HepG2 (cell line): ENCODE data around the gene H19. TPM values are rescaled to one million over a fixed set of nuclear protein-coding genes. Genes with fewer than 3 reads are reported as not detected.

Experiments used
- ATAC-seq: fragments of 200-7000 bp; cut with Tn5 transposase; 3 replicates; pipeline ENCODE4 v1.9.1; 2020; ENCODE audit warnings: mild to moderate bottlenecking, moderate library complexity
- BruUV-seq: library from RNA; stranded (reverse); fragments of 400-500 nt; replicated peaks from 2 replicates; lab custom pipeline; 2021; lab: Mats Ljungman, UMichigan
- CTCF ChIA-PET: fragments of 300-600 bp; formaldehyde crosslinking; extraction: SDS; loops from one replicate; lab custom pipeline; 2021; ENCODE audit warnings: low total read pairs, inconsistent platforms, low intra/inter-chr PET ratio; lab: Yijun Ruan, JAX
- POLR2A ChIA-PET: fragments of 350-600 bp; sonication (Branson Sonifier 250); formaldehyde crosslinking; loops from one replicate; lab custom pipeline; 2020; ENCODE audit warnings: antibody characterized with exemption, inconsistent platforms; lab: Yijun Ruan, JAX
- DNase-seq: peaks from one replicate; pipeline ENCODE4 v3.0.0-alpha.2; 2015; ENCODE audit warnings: low spot score
- FAIRE-seq: peaks from 3 replicates; lab custom pipeline; 2011; peaks lifted over from hg19 to GRCh38; lab: Jason Lieb, UNC
- H2AFZ ChIP-seq: one replicate; pipeline ENCODE4 v1.6.1; 2011; ENCODE audit warnings: low read length, inconsistent platforms
- H3K27ac ChIP-seq: fragments of 300-600 bp; 3 replicates; pipeline ENCODE4 v1.8.0; 2011; ENCODE audit warnings: mixed run types, mild to moderate bottlenecking, mixed read lengths, low read length, inconsistent platforms; ENCODE audit not compliant: insufficient read depth; ENCODE audit errors: extremely low read length
- H3K27me3 ChIP-seq, 2 experiments: fragments of 200-600 bp in 1 of 2; 2 replicates in 1 of 2; 3 replicates in 1 of 2; pipeline versions ENCODE4 v1.6.0 to v1.8.0; 2011; ENCODE audit warnings: low read length in 2 of 2, mild to moderate bottlenecking in 2 of 2, moderate library complexity in 2 of 2, inconsistent platforms in 1 of 2; ENCODE audit not compliant: insufficient read depth in 2 of 2, control insufficient read depth in 1 of 2
- H3K36me3 ChIP-seq, 2 experiments: fragments of 200-600 bp in 1 of 2; replicated peaks in 1 of 2; 2 replicates in 1 of 2; 3 replicates in 1 of 2; pipeline versions ENCODE4 v1.5.1 to v1.8.0; 2011; ENCODE audit warnings: low read length in 2 of 2, inconsistent platforms in 1 of 2; ENCODE audit not compliant: insufficient read depth in 2 of 2, control insufficient read depth in 1 of 2
- H3K4me1 ChIP-seq: 2 replicates; pipeline ENCODE4 v1.5.1; 2012; ENCODE audit warnings: low read length, inconsistent platforms; ENCODE audit not compliant: insufficient read depth
- H3K4me2 ChIP-seq: 2 replicates; pipeline ENCODE4 v1.6.0; 2011; ENCODE audit warnings: low read depth, low read length, inconsistent platforms
- H3K4me3 ChIP-seq, 3 experiments: fragments of 200-600 bp in 1 of 3; sonication (generic), shearing (Covaris generic) in 1 of 3; replicated peaks in 1 of 3; 2 replicates each; pipeline ENCODE4 v1.5.1; 2011 to 2016; ENCODE audit warnings: low read length in 3 of 3, inconsistent platforms in 2 of 3, low read depth in 2 of 3, mild to moderate bottlenecking in 2 of 3, control low read depth in 1 of 3, mixed read lengths in 1 of 3; ENCODE audit not compliant: insufficient read depth in 1 of 3
- H3K79me2 ChIP-seq: one replicate; pipeline ENCODE4 v1.6.1; 2011; ENCODE audit warnings: low read length, inconsistent platforms; ENCODE audit not compliant: insufficient read depth
- H3K9ac ChIP-seq: 2 replicates; pipeline ENCODE4 v1.6.0; 2011; ENCODE audit warnings: mild to moderate bottlenecking, low read depth, low read length, inconsistent platforms; ENCODE audit not compliant: insufficient read depth
- H3K9me3 ChIP-seq: 2 replicates; pipeline ENCODE4 v1.5.1; 2012; ENCODE audit warnings: mild to moderate bottlenecking, low read length
- H4K20me1 ChIP-seq: 2 replicates; pipeline ENCODE4 v1.6.0; 2011; ENCODE audit warnings: inconsistent platforms, mild to moderate bottlenecking, low read length, moderate library complexity; ENCODE audit not compliant: insufficient read depth
- FOXK1 ChIP-seq: sonication (generic); formaldehyde crosslinking; IDR thresholded peaks from 2 replicates; pipeline ENCODE4 v1.4.0; 2020; ENCODE audit warnings: low read depth, missing genetic modification reagents, borderline replicate concordance
- GATAD1 ChIP-seq: IDR thresholded peaks from 2 replicates; pipeline ENCODE4 v1.6.1; 2016; ENCODE audit warnings: missing genetic modification reagents, missing compliant biosample characterization
- HNRNPH1 ChIP-seq: fragments of 200-400 bp; formaldehyde crosslinking; optimal IDR thresholded peaks from 2 replicates; pipeline ENCODE3; 2017; ENCODE audit warnings: mild to moderate bottlenecking, low read depth, low read length
- IRF9 ChIP-seq: sonication (generic); formaldehyde crosslinking; IDR thresholded peaks from 2 replicates; pipeline ENCODE4 v1.8.0; 2022; ENCODE audit warnings: missing genetic modification reagents, mild to moderate bottlenecking, borderline replicate concordance
- KDM5A ChIP-seq: fragments of 200-600 bp; sonication (generic); IDR thresholded peaks from 2 replicates; pipeline ENCODE4 v1.7.0; 2018; ENCODE audit warnings: antibody characterized with exemption, mild to moderate bottlenecking, low read length, borderline replicate concordance
- RFX5 ChIP-seq: IDR thresholded peaks from 2 replicates; pipeline ENCODE4 v1.6.1; 2011; ENCODE audit warnings: low read depth, low read length, improper control_type of control experiment
- RXRB ChIP-seq: IDR thresholded peaks from 2 replicates; pipeline ENCODE4 v1.6.1; 2016; ENCODE audit warnings: borderline replicate concordance, missing genetic modification reagents, missing compliant biosample characterization
- SMAD3 ChIP-seq: sonication (generic); formaldehyde crosslinking; IDR thresholded peaks from 2 replicates; pipeline ENCODE4 v1.4.0; 2020; ENCODE audit warnings: missing genetic modification reagents
- SYNCRIP ChIP-seq: fragments of 200-400 bp; formaldehyde crosslinking; IDR thresholded peaks from 2 replicates; pipeline ENCODE4 v1.6.1; 2018; ENCODE audit warnings: mild to moderate bottlenecking, low read depth, low read length; ENCODE audit not compliant: insufficient read depth
- TBL1XR1 ChIP-seq: fragments of 150-350 bp; IDR thresholded peaks from 2 replicates; pipeline ENCODE4 v1.6.1; 2014; ENCODE audit warnings: borderline replicate concordance, low read length; ENCODE audit not compliant: partially characterized antibody
- YY1 ChIP-seq: IDR thresholded peaks from 2 replicates; pipeline ENCODE4 v1.6.1; 2011; ENCODE audit warnings: low read length, low read depth, moderate library complexity, mild to moderate bottlenecking; ENCODE audit not compliant: insufficient read depth, insufficient replicate concordance
- ZFYVE20 ChIP-seq: sonication (generic); formaldehyde crosslinking; IDR thresholded peaks from 2 replicates; pipeline ENCODE4 v1.8.0; 2023; ENCODE audit warnings: low read depth, mild to moderate bottlenecking, moderate library complexity, missing genetic modification reagents, borderline replicate concordance
- ZNF296 ChIP-seq: sonication (generic); formaldehyde crosslinking; conservative IDR thresholded peaks from 2 replicates; pipeline ENCODE4 v1.5.0; 2020; ENCODE audit warnings: mild to moderate bottlenecking, missing genetic modification reagents
- ZNF724P ChIP-seq: sonication (generic); formaldehyde crosslinking; IDR thresholded peaks from 2 replicates; pipeline ENCODE4 v1.8.0; 2022; ENCODE audit warnings: missing genetic modification reagents, borderline replicate concordance
- ZSCAN29 ChIP-seq: sonication (generic); formaldehyde crosslinking; conservative IDR thresholded peaks from 2 replicates; pipeline ENCODE4 v1.4.0; 2020; ENCODE audit warnings: mild to moderate bottlenecking, missing genetic modification reagents
- WGBS: methylation state at CpG from one replicate; pipeline ENCODE4 v1.1.6; 2017; ENCODE audit warnings: low lambda C conversion rate; 5-methylcytosine and 5-hydroxymethylcytosine counted together
- in situ Hi-C: cut with HindIII; loops from 2 replicates; pipeline ENCODE4 v1.10.0; 2017; ENCODE audit warnings: low pct_unique_long_range_greater_than_20kb; ENCODE audit not compliant: extremely low pct_ligation_motif_present
- intact Hi-C: fragments of 100-400 bp; cut with micrococcal nuclease; formaldehyde crosslinking; loops from one replicate; pipeline ENCODE4 v1.10.0; 2022; ENCODE audit not compliant: unreplicated experiment
- polyA plus RNA-seq, 8 experiments: library from polyadenylated mRNA; depleted of rRNA in 3 of 8; stranded (reverse) in 7 of 8; unstranded in 1 of 8; fragments of >200 nt; fragmentation: Illumina TruSeq in 4 of 8; extraction: Trizol in 4 of 8; gene quantifications; 2 replicates each; pipeline versions ENCODE4 v1.2.1 to v1.2.3, GENCODE V29; 2011 to 2016; ENCODE audit warnings: low read depth in 4 of 8, missing spikeins in 1 of 8, mixed read lengths in 1 of 8; ENCODE audit not compliant: insufficient read depth in 1 of 8
- total RNA-seq, 5 experiments: library from RNA; depleted of rRNA; stranded (reverse); fragments of >200 nt; fragmentation: Illumina TruSeq; extraction: Trizol; gene quantifications; 2 replicates each; pipeline ENCODE4 v1.2.3, GENCODE V29; 2016; ENCODE audit warnings: low read depth in 1 of 5

Gene H19
- total and polyA plus RNA-seq, 2 of the 13 experiments (the other 11 are each of a cell fraction or from before 2014, with no cell fraction given): 1.2 to 2.4 TPM

GRCh38 chr11:2027708-2028107 is 30.1 kb upstream of the H19 start:
- TF ChIP-seq SYNCRIP: no peak
- TF ChIP-seq TBL1XR1: no peak
- no peak for TF ChIP-seq GATAD1 (CRISPR knock-in tag)
- no peak for TF ChIP-seq HNRNPH1
- TF ChIP-seq RFX5: no peak
- TF ChIP-seq ZNF296: no peak
- TF ChIP-seq ZFYVE20 (CRISPR knock-in tag): no peak
- TF ChIP-seq YY1: no peak
- TF ChIP-seq ZSCAN29: no peak
- TF ChIP-seq ZNF724P: no peak
- no peak for TF ChIP-seq SMAD3
- no peak for TF ChIP-seq IRF9 (CRISPR knock-in tag)
- no peak for TF ChIP-seq FOXK1 (CRISPR knock-in tag)
- no peak for TF ChIP-seq KDM5A
- TF ChIP-seq RXRB (CRISPR knock-in tag): no peak
- POLR2A ChIA-PET: interaction anchor here (1.1 to 10.4 kb wide), 2 partner anchors 12 to 38 kb away, joined by 7 to 95 read pairs; no protein-coding TSS in a partner anchor
- Histone ChIP-seq H3K27me3 (no peaks in the 10 kb centered on the region), H3K27ac (no peak overlapping the region), H2AFZ (no peak overlapping the region), H3K36me3 (no peaks in the 10 kb centered on the region), H4K20me1 (no peaks in the 10 kb centered on the region), H3K9ac (no peak overlapping the region), H3K9me3 (no peaks in the 10 kb centered on the region), H3K4me1 (no peaks in the 10 kb centered on the region), H3K79me2 (no peaks in the 10 kb centered on the region), H3K4me2 (no peak overlapping the region), H3K4me3 (no peak overlapping the region)
- ATAC-seq: no peak
- DNase-seq: no peak
- in situ Hi-C loops (no loop called here), intact Hi-C loops (no loop called here)
- FAIRE-seq: no peak
- no TSS peak for BruUV-seq
- WGBS: no CpG with 5 or more reads among the region's 15 CpGs
- CTCF ChIA-PET: interaction anchor here (0.7 kb wide), 1 partner anchor 203 kb away, joined by 3 read pairs; no protein-coding TSS in a partner anchor
